HEK293 (cell line): ENCODE results near the gene STARD13.

Source experiments
- CTCF ChIA-PET: fragments of 350-600 bp; formaldehyde crosslinking; extraction: SDS; loops from one replicate; lab custom pipeline; 2021; ENCODE audit warnings: antibody characterized with exemption; lab: Yijun Ruan, JAX
- POLR2A ChIA-PET: fragments of 300-600 bp; formaldehyde crosslinking; extraction: SDS; loops from one replicate; lab custom pipeline; 2020; ENCODE audit warnings: antibody characterized with exemption, inconsistent platforms; lab: Yijun Ruan, JAX
- H3K27ac ChIP-seq: fragments of 200-500 bp; sonication (Bioruptor generic); 2 replicates; pipeline ENCODE4 v1.5.1; 2014; ENCODE audit warnings: low read depth, low read length, control low read depth, inconsistent platforms; ENCODE audit errors: extremely low read depth
- H3K36me3 ChIP-seq, 2 experiments: fragments of 200-500 bp in 1 of 2; sonication (Bioruptor generic) in 1 of 2; 1 replicate in 1 of 2; 2 replicates in 1 of 2; pipeline ENCODE4 v1.5.1; 2014 to 2017; ENCODE audit warnings: inconsistent platforms in 2 of 2, low read length in 2 of 2; ENCODE audit not compliant: control insufficient read depth in 2 of 2, insufficient read depth in 1 of 2
- H3K4me1 ChIP-seq: fragments of 200-500 bp; sonication (Bioruptor generic); 2 replicates; pipeline ENCODE4 v1.5.1; 2014; ENCODE audit warnings: mild to moderate bottlenecking, low read length, inconsistent platforms; ENCODE audit not compliant: control insufficient read depth, insufficient read depth
- H3K4me3 ChIP-seq: 2 replicates; pipeline ENCODE4 v1.5.1; 2011; ENCODE audit warnings: low read depth, mild to moderate bottlenecking, control low read depth, low read length, moderate library complexity
- H3K9me3 ChIP-seq: fragments of 200-500 bp; sonication (Bioruptor generic); 2 replicates; pipeline ENCODE4 v1.5.1; 2014; ENCODE audit warnings: low read depth, low read length, inconsistent platforms; ENCODE audit not compliant: control insufficient read depth, insufficient read depth
- GLIS2 ChIP-seq: fragments of 450-650 bp; formaldehyde crosslinking; IDR thresholded peaks from 2 replicates; pipeline ENCODE4 v1.5.1; 2016; ENCODE audit warnings: missing biosample characterization, missing genetic modification characterization
- HOXD13 ChIP-seq: sonication (generic); formaldehyde crosslinking; IDR thresholded peaks from 2 replicates; pipeline ENCODE4 v1.8.0; 2022; ENCODE audit warnings: missing genetic modification reagents, borderline replicate concordance
- PRDM4 ChIP-seq: fragments of 450-650 bp; formaldehyde crosslinking; IDR thresholded peaks from 2 replicates; pipeline ENCODE4 v1.5.1; 2017; ENCODE audit warnings: missing biosample characterization, missing genetic modification characterization
- SP3 ChIP-seq: fragments of 450-650 bp; formaldehyde crosslinking; IDR thresholded peaks from 2 replicates; pipeline ENCODE4 v1.5.1; 2016; ENCODE audit warnings: missing biosample characterization, missing genetic modification characterization
- SP7 ChIP-seq: fragments of 450-650 bp; formaldehyde crosslinking; IDR thresholded peaks from 2 replicates; pipeline ENCODE4 v1.5.1; 2016; ENCODE audit warnings: missing biosample characterization, missing genetic modification characterization
- ZIC2 ChIP-seq: fragments of 450-650 bp; formaldehyde crosslinking; IDR thresholded peaks from 2 replicates; pipeline ENCODE4 v1.5.1; 2016; ENCODE audit warnings: missing biosample characterization, missing genetic modification characterization
- ZNF155 ChIP-seq: fragments of 450-650 bp; formaldehyde crosslinking; IDR thresholded peaks from 2 replicates; pipeline ENCODE4 v1.5.1; 2016; ENCODE audit warnings: missing biosample characterization, missing genetic modification characterization
- ZNF423 ChIP-seq: fragments of 450-650 bp; formaldehyde crosslinking; IDR thresholded peaks from 2 replicates; pipeline ENCODE4 v1.5.1; 2016; ENCODE audit warnings: missing biosample characterization, missing genetic modification characterization
- ZNF555 ChIP-seq: fragments of 450-650 bp; formaldehyde crosslinking; conservative IDR thresholded peaks from 2 replicates; pipeline ENCODE4 v1.5.1; 2017; ENCODE audit warnings: missing biosample characterization, mild to moderate bottlenecking, missing genetic modification characterization, inconsistent platforms
- ZNF580 ChIP-seq: fragments of 450-650 bp; formaldehyde crosslinking; IDR thresholded peaks from 2 replicates; pipeline ENCODE4 v1.5.1; 2016; ENCODE audit warnings: missing biosample characterization, missing genetic modification characterization
- ZNF645 ChIP-seq: fragments of 450-650 bp; formaldehyde crosslinking; IDR thresholded peaks from 2 replicates; pipeline ENCODE4; 2016; ENCODE audit warnings: missing biosample characterization, missing genetic modification characterization
- ZSCAN4 ChIP-seq: fragments of 450-650 bp; formaldehyde crosslinking; IDR thresholded peaks from 2 replicates; pipeline ENCODE4 v1.5.1; 2017; ENCODE audit warnings: missing biosample characterization, missing genetic modification characterization

The STARD13 gene

GRCh38 chr13:33265607-33266006, 19.9 kb downstream of the STARD13 start:
- H3K36me3 ChIP-seq, result no peaks in the 10 kb centered on the region
- no peak overlapping the region for H3K27ac ChIP-seq
- no peak for TF ChIP-seq GLIS2 (tag by site-specific recombination)
- TF ChIP-seq ZSCAN4 (tag by site-specific recombination), result no peak
- no peak for TF ChIP-seq ZNF580 (tag by site-specific recombination)
- no peaks in the 10 kb centered on the region; the same call in 1 of the 2 replicates for H3K4me1 ChIP-seq
- no peaks in the 10 kb centered on the region for H3K9me3 ChIP-seq
- no peak overlapping the region for H3K4me3 ChIP-seq
- ChIA-PET CTCF (no interaction called here), POLR2A (no interaction called here)

- no peaks in the 10 kb centered on the region; the same call in 1 of the 2 replicates for H3K4me1 ChIP-seq
- H3K27ac ChIP-seq, result no peak overlapping the region
- ChIA-PET CTCF (no interaction called here), POLR2A (no interaction called here)
- H3K9me3 ChIP-seq, result no peaks in the 10 kb centered on the region
- no peak overlapping the region for H3K4me3 ChIP-seq
- no peaks in the 10 kb centered on the region for H3K36me3 ChIP-seq
- no peak for TF ChIP-seq ZNF155 (tag by site-specific recombination)
- no peak for TF ChIP-seq ZNF555 (tag by site-specific recombination)
- no peak for TF ChIP-seq ZNF645 (tag by site-specific recombination)
- no peak for TF ChIP-seq ZNF423 (tag by site-specific recombination)
- TF ChIP-seq SP3, result no peak
These were observed 20.4 kb downstream of the STARD13 start for GRCh38 chr13:33265133-33265532.

- H3K4me1 ChIP-seq, result no peaks in the 10 kb centered on the region; the same call in 1 of the 2 replicates
- TF ChIP-seq HOXD13 (CRISPR knock-in tag), result no peak
- TF ChIP-seq PRDM4 (tag by site-specific recombination), result peak; percentile 74; the same call in 1 of the 2 replicates
- ChIA-PET POLR2A (no interaction called here), CTCF (no interaction called here)
- no peak overlapping the region for H3K4me3 ChIP-seq
- no peaks in the 10 kb centered on the region for H3K36me3 ChIP-seq
- H3K27ac ChIP-seq, result no peak overlapping the region
- H3K9me3 ChIP-seq, result no peaks in the 10 kb centered on the region
These were observed 21.0 kb downstream of the STARD13 start for GRCh38 chr13:33264620-33264978.

GRCh38 chr13:33263976-33264619, 21.5 kb downstream of the STARD13 start:
- no peak overlapping the region for H3K27ac ChIP-seq
- no peaks in the 10 kb centered on the region for H3K36me3 ChIP-seq
- H3K9me3 ChIP-seq, result no peaks in the 10 kb centered on the region
- ChIA-PET POLR2A (no interaction called here), CTCF (no interaction called here)
- no peaks in the 10 kb centered on the region; the same call in 1 of the 2 replicates for H3K4me1 ChIP-seq
- H3K4me3 ChIP-seq, result no peak overlapping the region
- no peak for TF ChIP-seq SP7 (tag by site-specific recombination)
- peak; percentile 68 for TF ChIP-seq ZIC2 (tag by site-specific recombination)
